Uterus (tissue), 4 donors: ENCODE results near the gene SMTN. TPM values are rescaled to one million over a fixed set of nuclear protein-coding genes. Genes with fewer than 3 reads are reported as not detected.

Source experiments
- DNase-seq, 2 donors: peaks; one replicate each; pipeline ENCODE4 v3.0.0-alpha.2; 2019 to 2020
- H3K27ac ChIP-seq, 2 donors: fragments of 200-600 bp; sonication (generic); 1 replicate in 1 of 2; 2 replicates in 1 of 2; pipeline ENCODE4 v1.5.1; 2016 to 2018
- H3K27me3 ChIP-seq, 2 donors: fragments of 200-600 bp; sonication (generic); one replicate each; pipeline ENCODE4 v1.5.1; 2018 to 2019; ENCODE audit warnings: control low read depth in 1 of 2
- H3K36me3 ChIP-seq, 2 donors: fragments of 200-600 bp; sonication (generic); one replicate each; pipeline ENCODE4 v1.5.1; 2019; ENCODE audit warnings: control low read depth in 1 of 2
- H3K4me1 ChIP-seq, 2 donors: fragments of 200-600 bp; sonication (generic); one replicate each; pipeline ENCODE4 v1.5.1; 2018 to 2019; ENCODE audit warnings: control low read depth in 1 of 2
- H3K4me3 ChIP-seq, 2 donors: fragments of 200-600 bp; sonication (generic); 1 replicate in 1 of 2; 2 replicates in 1 of 2; pipeline ENCODE4 v1.5.1; 2018 to 2019; ENCODE audit warnings: mild to moderate bottlenecking in 1 of 2
- H3K9me3 ChIP-seq, 2 donors: fragments of 200-600 bp; sonication (generic); one replicate each; pipeline ENCODE4 v1.5.1; 2019; ENCODE audit warnings: control low read depth in 1 of 2
- CTCF ChIP-seq, 4 experiments: fragments of 200-600 bp in 2 of 4; fragments of 450-650 bp in 2 of 4; sonication (generic) in 2 of 4; IDR thresholded peaks; one replicate each; pipeline ENCODE4 v1.5.1; 2016 to 2019; ENCODE audit warnings: antibody characterized with exemption in 4 of 4, mild to moderate bottlenecking in 2 of 4, moderate library complexity in 1 of 4
- POLR2A ChIP-seq, 2 donors: fragments of 450-650 bp; IDR thresholded peaks; one replicate each; pipeline ENCODE4 v1.6.1; 2016; ENCODE audit warnings: antibody characterized with exemption in 2 of 2, mild to moderate bottlenecking in 1 of 2, moderate library complexity in 1 of 2
- intact Hi-C: fragments of 100-400 bp; cut with DNase I; formaldehyde crosslinking; loops from one replicate; pipeline ENCODE4 v1.15.1; 2023; ENCODE audit warnings: low total_unique reads
- total RNA-seq, 4 donors: library from RNA; depleted of rRNA in 3 of 4; stranded (reverse); fragments of >200 nt in 3 of 4; gene quantifications; one replicate each; pipeline versions ENCODE4 v1.1.0 to v1.2.4, GENCODE V29; 2014 to 2023
- donor health status: DM: yes; HTN: yes; CAD: no.

SMTN gene
- total RNA-seq, 4 donors from 2014 or later: 182 to 647 (median 274) TPM

DNA sequence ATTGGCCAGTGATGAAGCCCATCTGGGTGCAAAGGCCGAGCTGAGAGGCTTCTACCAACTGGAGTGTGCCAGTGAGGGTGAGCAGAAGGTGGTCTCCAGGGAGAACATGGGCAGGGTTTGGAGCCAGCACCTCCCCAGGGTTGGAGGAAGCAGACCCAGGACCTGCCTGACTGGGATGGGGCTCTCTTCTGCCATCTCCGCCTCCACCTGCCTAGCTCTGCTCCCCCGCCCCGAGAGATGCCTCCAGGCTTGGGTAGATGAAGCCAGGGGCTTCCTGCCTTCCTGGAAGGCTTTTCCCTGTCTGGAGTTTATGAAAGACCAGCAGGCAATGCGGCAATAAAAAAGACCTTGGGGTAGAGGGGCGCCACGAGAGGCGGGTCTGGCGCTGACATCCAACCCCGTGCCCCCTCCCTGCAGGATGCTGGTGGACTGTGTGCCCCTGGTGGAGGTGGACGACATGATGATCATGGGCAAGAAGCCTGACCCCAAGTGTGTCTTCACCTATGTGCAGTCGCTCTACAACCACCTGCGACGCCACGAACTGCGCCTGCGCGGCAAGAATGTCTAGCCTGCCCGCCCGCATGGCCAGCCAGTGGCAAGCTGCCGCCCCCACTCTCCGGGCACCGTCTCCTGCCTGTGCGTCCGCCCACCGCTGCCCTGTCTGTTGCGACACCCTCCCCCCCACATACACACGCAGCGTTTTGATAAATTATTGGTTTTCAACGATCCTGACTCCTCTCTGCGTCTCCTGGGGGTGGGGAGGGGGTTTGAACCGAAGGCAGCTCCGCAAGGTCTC, 23.0 kb downstream of the SMTN start:
- TF ChIP-seq CTCF (IDR thresholded peaks at IDR 0.05): peak in 1 of 4 experiments; percentile 16
- TF ChIP-seq POLR2A (IDR thresholded peaks at IDR 0.05): peak in 1 of 2 donors; percentile 18
- Histone ChIP-seq H3K27me3 (no peaks in the 10 kb centered on the region), H3K4me1 (peaks cover 0 to 4% of the 10 kb centered on the region in 2 donors), H3K9me3 (no peaks in the 10 kb centered on the region), H3K4me3 (peak overlapping the region in 1 of 2 donors; percentile 95), H3K36me3 (no peaks in the 10 kb centered on the region), H3K27ac (peak overlapping the region; percentile 96 to 100)
- intact Hi-C loops: no loop called here
- DNase-seq: peak; percentile 75 to 83

GRCh38 chr22:31104869-31105268, 23.8 kb downstream of the SMTN start:
- H3K27ac ChIP-seq: peak overlapping the region; percentile 96 to 100
- intact Hi-C loops: no loop called here
- TF ChIP-seq CTCF (IDR thresholded peaks at IDR 0.05) (peak; percentile 21 to 62 (median 48)), POLR2A (IDR thresholded peaks at IDR 0.05) (peak in 1 of 2 donors; percentile 28)
- DNase-seq: peak; percentile 65 to 72
- H3K4me3 ChIP-seq: peak overlapping the region; percentile 90 to 95
- H3K4me1 ChIP-seq: peaks cover 0 to 4% of the 10 kb centered on the region in 2 donors
- H3K27me3 ChIP-seq: no peaks in the 10 kb centered on the region
- no peaks in the 10 kb centered on the region for H3K9me3 ChIP-seq
- no peaks in the 10 kb centered on the region for H3K36me3 ChIP-seq

- H3K4me1 ChIP-seq: peaks cover 0 to 4% of the 10 kb centered on the region in 2 donors
- peak in 1 of 2 donors; percentile 48 for DNase-seq
- H3K4me3 ChIP-seq: peak overlapping the region; percentile 90 to 95
- H3K36me3 ChIP-seq: no peaks in the 10 kb centered on the region
- intact Hi-C loops: no loop called here
- no peaks in the 10 kb centered on the region for H3K27me3 ChIP-seq
- H3K9me3 ChIP-seq: no peaks in the 10 kb centered on the region
- TF ChIP-seq POLR2A (IDR thresholded peaks at IDR 0.05): no peak
- TF ChIP-seq CTCF (IDR thresholded peaks at IDR 0.05): no peak
- peak overlapping the region; percentile 96 to 100 for H3K27ac ChIP-seq
Observed at GRCh38 chr22:31105282-31105929, 24.3 kb downstream of the SMTN start.

DNA sequence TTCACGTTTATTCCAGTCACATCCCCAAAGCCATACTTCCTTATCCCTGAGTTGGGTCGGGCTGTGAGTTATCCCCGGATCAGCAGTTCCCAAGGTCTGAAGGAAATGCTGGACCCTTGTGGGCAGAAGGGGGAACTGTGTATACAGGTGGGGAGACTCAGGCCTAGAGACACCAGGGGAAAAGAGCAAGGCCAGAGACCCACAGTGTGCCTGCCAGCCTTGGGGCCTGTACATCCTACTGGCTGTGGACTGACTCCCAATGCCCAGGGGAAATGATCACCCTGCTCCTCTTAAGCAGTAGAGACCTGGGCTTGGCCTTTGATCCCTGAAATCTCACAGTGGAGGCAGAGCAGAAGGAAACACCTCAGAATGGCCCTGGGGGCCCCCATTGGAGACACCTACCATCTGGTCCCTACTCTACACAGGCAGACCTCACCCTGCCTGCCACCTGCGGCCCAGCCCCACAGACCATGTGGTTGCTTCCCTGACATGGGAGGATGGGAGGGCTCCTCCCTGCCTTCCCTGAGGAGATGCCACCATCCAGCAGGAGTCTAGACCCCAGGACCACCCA, 25.0 kb downstream of the SMTN start:
- Histone ChIP-seq H3K36me3 (no peaks in the 10 kb centered on the region), H3K4me3 (peak overlapping the region; percentile 90 to 95), H3K27me3 (no peaks in the 10 kb centered on the region), H3K27ac (peak overlapping the region; percentile 96 to 100), H3K9me3 (no peaks in the 10 kb centered on the region), H3K4me1 (peaks cover 0 to 4% of the 10 kb centered on the region in 2 donors)
- TF ChIP-seq CTCF (IDR thresholded peaks at IDR 0.05) (peak in 2 of 4 experiments; percentile 14 to 22), POLR2A (IDR thresholded peaks at IDR 0.05) (no peak)
- DNase-seq: peak; percentile 41 to 61
- intact Hi-C loops: no loop called here
